ENCODE measurements around the gene SLC6A19.

Gene SLC6A19

GRCh38 chr5:1179383-1179715 lies 22.0 kb upstream of the SLC6A19 start:
- TF ChIP-seq CTCF (IDR thresholded peaks at IDR 0.05): no peak

- TF ChIP-seq CTCF (IDR thresholded peaks at IDR 0.05): no peak
These were observed 21.3 kb upstream of the SLC6A19 start for GRCh38 chr5:1180096-1180495.

- TF ChIP-seq CTCF (IDR thresholded peaks at IDR 0.05): no peak
These were observed 20.5 kb upstream of the SLC6A19 start for GRCh38 chr5:1180841-1181271.

GRCh38 chr5:1181451-1182359 lies 19.7 kb upstream of the SLC6A19 start:
- no peak for TF ChIP-seq CTCF (IDR thresholded peaks at IDR 0.05)

- no peak for TF ChIP-seq CTCF (IDR thresholded peaks at IDR 0.05)
These were observed 19.1 kb upstream of the SLC6A19 start for GRCh38 chr5:1182360-1182632.

- TF ChIP-seq CTCF (IDR thresholded peaks at IDR 0.05): no peak
These were observed 18.6 kb upstream of the SLC6A19 start for GRCh38 chr5:1182633-1183423.

- TF ChIP-seq CTCF (IDR thresholded peaks at IDR 0.05): no peak
These were observed 17.8 kb upstream of the SLC6A19 start for GRCh38 chr5:1183424-1184162.
